Measurements from ENCODE around the gene PIP4K2A. TPM values are rescaled to one million over a fixed set of nuclear protein-coding genes. Genes with fewer than 3 reads are reported as not detected.

PIP4K2A gene
- polyA plus RNA-seq, 1 donor: 15.3 TPM

DNA sequence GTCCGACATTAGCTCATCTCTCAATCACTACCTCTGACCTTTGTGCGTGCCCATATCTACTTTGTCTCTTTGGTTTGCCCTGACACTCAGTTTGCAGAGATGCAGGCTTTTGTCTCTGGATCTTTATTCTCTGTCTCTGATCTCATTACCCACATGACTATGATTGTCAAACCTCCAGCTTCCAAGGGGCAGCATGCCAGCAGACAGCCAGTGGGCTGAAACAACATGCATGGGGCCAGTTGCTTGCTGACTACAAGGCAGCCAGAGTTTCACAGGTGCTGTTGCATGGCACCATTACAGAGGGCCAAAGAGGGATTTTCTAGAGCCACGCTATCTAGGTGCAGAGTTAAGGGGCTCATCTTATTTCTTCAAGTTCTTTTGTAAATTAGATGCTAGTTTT, 222.9 kb downstream of the PIP4K2A start:
- no peak overlapping the region for H3K27ac ChIP-seq (ENCODE audit: low read length)

GRCh38 chr10:22489975-22490374, 224.4 kb downstream of the PIP4K2A start:
- H3K4me3 ChIP-seq (ENCODE audit: low read length): no peak overlapping the region
- WGBS (ENCODE audit: insufficient coverage, low lambda C conversion rate): no CpG with 5 or more reads among the region's 3 CpGs
- no peaks in the 10 kb centered on the region for H3K9me3 ChIP-seq (ENCODE audit: control insufficient read depth, low read depth, low read length)
- no peak overlapping the region for H3K27ac ChIP-seq (ENCODE audit: low read length)
- H3K36me3 ChIP-seq (ENCODE audit: control insufficient read depth, insufficient read depth, low read length): no peaks in the 10 kb centered on the region
- H3K27me3 ChIP-seq (ENCODE audit: control insufficient read depth, insufficient read depth, low read length): no peaks in the 10 kb centered on the region
- no peaks in the 10 kb centered on the region for H3K4me1 ChIP-seq (ENCODE audit: control insufficient read depth, insufficient read depth, low read length)
- no peak for DNase-seq

More for the DNA sequence above, 222.9 kb downstream of the PIP4K2A start:
- no peak for DNase-seq
- Histone ChIP-seq H3K9me3 (ENCODE audit: control insufficient read depth, low read depth, low read length) (no peaks in the 10 kb centered on the region), H3K27me3 (ENCODE audit: control insufficient read depth, insufficient read depth, low read length) (no peaks in the 10 kb centered on the region), H3K36me3 (ENCODE audit: control insufficient read depth, insufficient read depth, low read length) (no peaks in the 10 kb centered on the region), H3K4me1 (ENCODE audit: control insufficient read depth, insufficient read depth, low read length) (no peaks in the 10 kb centered on the region), H3K4me3 (ENCODE audit: low read length) (no peak overlapping the region)
- no CpG with 5 or more reads among the region's 3 CpGs for WGBS (ENCODE audit: insufficient coverage, low lambda C conversion rate)

DNA sequence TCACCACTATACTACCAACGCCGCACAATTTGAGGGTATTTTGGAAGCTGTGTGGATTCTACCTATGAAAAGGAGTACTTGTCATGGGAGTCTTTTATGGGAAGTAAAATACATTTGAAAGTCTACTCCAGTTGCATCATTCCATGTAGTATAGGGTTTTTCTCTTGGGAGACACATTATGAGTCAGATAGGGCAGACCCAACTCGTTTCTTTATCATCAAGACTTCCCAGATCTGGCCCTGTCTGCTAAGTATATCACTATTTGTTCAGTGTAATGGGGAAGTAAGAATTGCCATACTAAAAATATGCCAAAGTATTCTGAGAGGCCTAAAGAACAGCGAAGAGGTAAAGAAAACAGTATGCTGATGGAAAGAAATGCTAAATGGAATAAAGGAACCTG, 224.9 kb downstream of the PIP4K2A start:
- Histone ChIP-seq H3K4me1 (ENCODE audit: control insufficient read depth, insufficient read depth, low read length) (no peaks in the 10 kb centered on the region), H3K27me3 (ENCODE audit: control insufficient read depth, insufficient read depth, low read length) (no peaks in the 10 kb centered on the region), H3K9me3 (ENCODE audit: control insufficient read depth, low read depth, low read length) (no peaks in the 10 kb centered on the region), H3K4me3 (ENCODE audit: low read length) (no peak overlapping the region), H3K27ac (ENCODE audit: low read length) (no peak overlapping the region), H3K36me3 (ENCODE audit: control insufficient read depth, insufficient read depth, low read length) (no peaks in the 10 kb centered on the region)
- 60% methylated on average over 2 of the region's 4 CpGs for WGBS (ENCODE audit: insufficient coverage, low lambda C conversion rate)
- no peak for DNase-seq

GRCh38 chr10:22486431-22486830, 227.9 kb downstream of the PIP4K2A start:
- Histone ChIP-seq H3K4me1 (ENCODE audit: control insufficient read depth, insufficient read depth, low read length) (no peaks in the 10 kb centered on the region), H3K4me3 (ENCODE audit: low read length) (no peak overlapping the region), H3K27ac (ENCODE audit: low read length) (no peak overlapping the region), H3K9me3 (ENCODE audit: control insufficient read depth, low read depth, low read length) (no peaks in the 10 kb centered on the region), H3K36me3 (ENCODE audit: control insufficient read depth, insufficient read depth, low read length) (no peaks in the 10 kb centered on the region), H3K27me3 (ENCODE audit: control insufficient read depth, insufficient read depth, low read length) (peaks cover 2% of the 10 kb centered on the region)
- DNase-seq: no peak
- 75% methylated on average over 1 of the region's 1 CpG for WGBS (ENCODE audit: insufficient coverage, low lambda C conversion rate)

Other genes with a start within 250 kb of the PIP4K2A start
- 0.52 TPM for gene ARMC3, start 213.5 kb upstream of the PIP4K2A start, polyA plus RNA-seq

Data from large intestine (tissue), 3 donors.